NCI-H146 (cell line): ENCODE data around the gene CHPF.

ENCODE experiments used
- DNase-seq: peaks from one replicate; lab custom pipeline; 2025; lab: John Stamatoyannopoulos, UW

The CHPF gene

DNA sequence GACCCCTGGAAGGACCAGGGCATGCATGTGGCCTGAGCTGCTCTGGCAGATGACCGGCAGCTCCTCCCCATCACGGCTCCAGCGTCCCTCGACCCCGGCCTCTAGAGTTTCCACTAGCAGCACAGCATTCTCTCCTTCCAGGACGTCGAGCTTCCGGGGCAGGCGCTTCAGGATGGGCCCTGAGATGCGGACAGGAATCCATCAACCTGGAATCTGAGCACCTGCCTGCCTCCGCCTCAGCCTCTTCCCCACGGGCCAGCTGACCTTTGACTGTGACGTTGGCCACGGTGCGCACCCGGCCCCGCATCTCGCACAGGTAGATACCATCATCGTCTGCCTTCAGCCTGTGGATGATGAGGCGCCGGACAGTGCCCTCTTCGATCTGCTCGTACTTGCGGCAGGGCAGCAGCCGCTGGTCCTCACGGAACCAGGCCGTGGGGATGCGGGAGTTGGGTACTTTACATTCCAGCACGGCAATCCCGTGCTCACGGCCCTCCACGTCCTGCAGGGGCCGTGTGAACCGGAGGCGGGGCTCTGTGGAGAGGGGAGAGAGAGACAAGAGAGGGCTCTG is 24.3 kb upstream of the CHPF start:
- DNase-seq, result no peak

DNA sequence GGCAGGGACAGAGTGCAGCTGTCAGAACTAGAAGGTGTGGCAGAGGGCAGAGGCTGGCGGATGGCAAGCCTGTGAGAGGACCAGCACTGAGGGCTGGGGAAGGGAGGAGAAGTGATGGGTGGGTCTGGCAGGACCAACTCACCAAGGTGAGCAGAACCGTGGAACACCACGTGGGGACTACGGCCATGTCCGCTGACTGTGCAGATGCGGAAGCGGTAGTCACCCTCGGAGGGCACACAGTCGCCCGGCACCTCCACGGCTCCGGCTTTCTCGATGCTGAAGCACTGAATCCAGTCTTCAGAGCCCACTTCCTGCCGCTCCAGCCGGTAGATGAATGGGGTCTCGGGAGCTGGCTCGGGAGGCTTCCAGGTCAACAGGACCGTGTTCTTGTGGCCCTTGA is 23.5 kb upstream of the CHPF start:
- DNase-seq, result no peak

- no peak for DNase-seq
Measured at GRCh38 chr2:219566640-219567039, 23.0 kb upstream of the CHPF start.

DNA sequence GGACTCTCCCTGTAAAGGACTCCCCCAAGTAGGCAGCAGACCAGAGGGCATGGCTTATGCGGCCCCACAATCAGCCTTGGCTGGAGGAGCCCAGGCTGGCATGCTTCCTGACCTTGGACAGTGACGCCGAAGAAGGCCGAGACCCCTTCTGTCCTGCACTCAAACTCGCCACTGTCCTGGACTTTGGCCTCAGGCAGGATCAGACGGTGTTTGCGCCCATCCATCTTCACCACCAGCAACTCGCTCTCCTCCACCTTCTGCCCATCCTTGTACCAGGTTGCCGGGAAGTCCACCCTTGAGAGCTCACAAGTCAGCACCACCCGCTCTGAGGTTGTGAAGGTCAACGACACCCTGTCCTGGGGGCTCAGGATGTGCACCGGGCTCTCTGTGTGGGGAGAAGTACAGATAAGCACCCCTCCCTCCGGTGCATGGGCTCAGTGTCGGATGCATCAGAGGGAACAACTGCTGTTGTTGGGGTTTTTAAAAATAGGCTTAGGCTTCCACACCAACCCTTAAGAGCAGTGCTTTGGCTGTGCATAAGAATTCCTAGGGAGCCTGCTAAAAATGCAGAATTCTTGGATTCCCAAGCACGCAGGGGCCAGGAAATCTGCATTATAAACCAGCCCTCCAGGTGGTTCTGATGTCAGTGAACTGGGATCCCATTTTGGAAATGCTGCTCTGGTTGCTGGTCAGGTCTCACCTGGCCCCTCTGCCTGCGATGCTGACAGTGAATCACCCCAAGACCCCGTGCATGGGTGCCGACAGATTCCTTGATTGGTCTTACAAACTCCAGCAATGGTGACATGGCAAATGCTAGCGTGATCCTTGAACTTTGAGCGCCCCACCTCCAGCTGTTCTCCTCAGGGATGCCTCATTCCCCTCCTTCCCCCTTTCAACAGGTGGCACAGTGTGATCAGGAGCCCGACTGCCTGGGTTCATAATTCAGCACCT is 21.8 kb upstream of the CHPF start:
- DNase-seq, result no peak

DNA sequence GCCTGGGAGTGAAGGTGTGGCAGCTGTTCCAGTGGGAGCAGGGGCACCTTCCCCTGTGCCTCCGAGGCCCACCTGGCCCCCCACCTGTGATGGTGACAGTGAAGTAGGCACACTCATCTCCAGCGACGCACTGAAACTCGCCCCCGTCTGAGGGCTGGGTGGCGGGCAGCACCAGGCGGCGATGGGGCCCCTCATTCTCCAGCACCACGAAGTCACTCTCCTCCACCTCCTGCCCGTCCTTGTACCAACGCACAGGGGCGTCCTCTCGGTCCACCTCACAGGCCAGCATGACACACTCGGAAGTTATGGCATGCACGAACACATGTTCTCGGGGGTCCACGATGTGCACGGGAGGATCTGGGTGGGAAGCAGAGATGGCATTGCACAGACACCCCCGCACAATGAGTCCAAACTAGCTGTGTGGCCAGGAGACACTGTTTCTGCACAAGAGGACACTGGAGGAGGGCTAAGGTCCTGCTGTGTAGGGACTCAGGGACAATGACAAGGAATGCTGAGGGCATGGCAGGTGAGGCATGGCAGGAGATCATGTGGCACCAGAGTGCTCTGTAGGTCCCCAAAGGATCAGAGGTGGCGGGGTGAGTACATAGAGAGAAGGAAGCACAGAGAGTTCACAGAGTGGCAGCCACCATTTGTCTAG is 19.8 kb upstream of the CHPF start:
- DNase-seq, result no peak

DNA sequence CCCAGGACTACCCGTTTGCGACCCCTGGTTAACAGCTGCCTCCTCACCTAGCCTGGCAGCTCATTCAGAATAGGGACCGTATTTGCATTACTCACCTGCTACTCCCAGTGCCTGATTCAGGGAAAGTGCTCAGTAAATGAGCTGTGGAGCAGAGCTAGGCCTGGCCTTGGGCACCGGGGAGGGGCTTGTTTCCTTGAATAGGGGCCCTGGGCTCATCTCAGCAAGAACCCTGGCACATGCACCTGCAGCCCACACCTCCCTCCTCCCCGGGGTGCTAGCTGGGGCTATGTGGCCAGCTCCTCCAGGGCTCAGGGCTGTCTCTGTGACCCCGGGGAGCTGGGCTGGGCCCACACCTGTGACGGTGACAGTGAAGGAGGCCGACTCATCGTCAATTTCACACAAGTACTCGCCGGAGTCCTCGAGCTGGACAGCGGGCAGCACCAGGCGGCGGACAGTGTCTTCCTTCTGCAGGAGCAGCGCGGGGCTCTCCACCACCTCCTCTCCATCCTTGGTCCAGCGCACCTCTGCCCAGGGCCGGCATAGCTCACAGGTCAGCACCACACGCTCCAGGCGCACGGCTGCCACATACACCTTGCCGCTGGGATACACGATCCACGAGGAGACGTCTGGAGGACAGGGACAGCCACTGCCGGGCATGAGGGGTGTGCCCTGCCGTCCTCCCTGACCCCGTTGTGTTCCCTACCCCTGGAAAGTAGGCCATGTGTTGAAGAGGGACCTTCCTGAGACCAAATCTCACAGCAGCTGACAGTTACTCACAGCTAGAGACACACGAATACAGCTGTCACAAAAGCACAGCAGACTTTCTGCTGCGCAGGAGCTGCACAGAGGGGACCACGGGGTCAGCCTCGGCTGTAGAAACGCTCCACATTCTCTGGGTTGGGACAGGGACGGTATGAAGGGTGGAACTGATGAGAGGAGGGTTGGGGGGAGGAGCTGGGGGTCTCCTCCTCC is 18.7 kb upstream of the CHPF start:
- DNase-seq, result no peak

GRCh38 chr2:219561179-219562048 is 17.8 kb upstream of the CHPF start:
- DNase-seq, result no peak

DNA sequence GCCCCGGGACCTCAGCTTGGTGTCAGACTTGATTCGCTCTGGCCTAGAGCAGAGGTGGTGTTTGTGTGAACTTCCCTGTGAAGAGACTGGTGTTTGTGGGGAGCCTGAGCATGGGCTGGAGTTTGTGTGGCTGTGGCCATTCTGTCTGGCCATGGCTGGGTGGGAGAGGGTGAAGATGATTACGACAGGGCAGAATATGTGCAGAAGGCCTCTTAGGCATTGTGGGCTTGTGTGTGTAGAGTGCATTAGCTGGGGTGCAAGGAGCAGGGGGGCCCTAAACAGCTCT is 17.2 kb upstream of the CHPF start:
- DNase-seq, result no peak

- no peak for DNase-seq
Measured at GRCh38 chr2:219560037-219560892, 16.7 kb upstream of the CHPF start.

GRCh38 chr2:219559156-219559915 is 15.7 kb upstream of the CHPF start:
- DNase-seq, result no peak

GRCh38 chr2:219557791-219558785 is 14.5 kb upstream of the CHPF start:
- DNase-seq, result no peak

DNA sequence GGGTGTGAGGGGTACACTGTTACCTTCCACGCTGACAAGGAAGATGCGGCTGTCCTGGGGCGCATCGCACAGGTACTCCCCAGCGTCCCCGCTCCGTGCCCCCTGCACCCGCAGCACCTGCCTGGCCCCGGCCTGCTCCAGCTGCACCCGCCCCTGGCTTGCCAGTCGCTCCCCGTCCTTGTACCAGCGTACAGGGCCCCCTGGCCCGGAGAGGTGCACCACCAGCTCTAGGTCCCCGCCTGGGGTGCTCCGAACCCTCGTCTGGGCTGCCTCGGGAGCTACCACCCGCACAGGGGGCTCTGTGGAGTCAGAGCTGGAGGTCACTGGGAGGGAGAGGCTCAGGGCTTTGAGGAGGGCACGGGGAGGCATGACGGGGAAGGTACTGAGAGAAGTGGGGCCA is 13.7 kb upstream of the CHPF start:
- DNase-seq, result no peak

DNA sequence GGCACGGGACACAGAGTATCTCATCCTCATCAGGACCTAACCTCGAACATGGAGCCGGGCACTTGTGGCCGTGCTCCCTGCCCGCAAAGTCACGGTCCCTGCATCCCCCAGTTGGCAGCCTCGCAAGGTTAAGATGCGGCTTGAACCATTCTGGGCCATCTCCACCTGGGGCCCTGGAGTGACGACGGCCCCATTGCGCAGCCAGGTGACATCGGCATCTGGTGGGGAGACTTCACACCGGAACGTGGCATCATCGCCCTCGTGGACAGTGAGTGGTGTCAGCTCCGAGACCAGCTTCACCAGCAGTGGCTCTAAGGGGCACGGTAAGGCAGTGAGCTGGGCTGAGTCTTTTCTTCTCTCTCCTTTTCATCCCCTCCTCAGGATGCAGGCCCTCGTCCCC is 12.8 kb upstream of the CHPF start:
- no peak for DNase-seq

DNA sequence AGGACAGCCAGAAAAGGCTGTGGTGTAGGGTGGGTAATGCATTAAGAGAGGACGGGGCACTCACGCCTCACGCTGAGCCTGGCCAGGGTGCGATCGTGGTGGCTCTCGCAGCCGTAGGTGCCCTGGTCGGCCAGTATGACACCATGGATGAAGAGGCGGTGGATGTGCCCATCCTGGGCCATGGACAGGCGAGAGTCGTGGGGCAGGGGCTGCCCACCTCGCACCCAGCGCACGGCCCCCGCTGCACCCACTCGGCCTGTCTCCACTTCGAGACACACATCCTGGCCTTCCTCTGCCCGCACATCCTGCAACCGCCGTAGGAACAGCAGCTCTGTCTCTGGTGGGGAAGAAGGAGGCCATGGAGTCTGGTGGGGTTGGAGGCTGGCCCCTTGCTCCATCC is 12.3 kb upstream of the CHPF start:
- DNase-seq, result no peak

DNA sequence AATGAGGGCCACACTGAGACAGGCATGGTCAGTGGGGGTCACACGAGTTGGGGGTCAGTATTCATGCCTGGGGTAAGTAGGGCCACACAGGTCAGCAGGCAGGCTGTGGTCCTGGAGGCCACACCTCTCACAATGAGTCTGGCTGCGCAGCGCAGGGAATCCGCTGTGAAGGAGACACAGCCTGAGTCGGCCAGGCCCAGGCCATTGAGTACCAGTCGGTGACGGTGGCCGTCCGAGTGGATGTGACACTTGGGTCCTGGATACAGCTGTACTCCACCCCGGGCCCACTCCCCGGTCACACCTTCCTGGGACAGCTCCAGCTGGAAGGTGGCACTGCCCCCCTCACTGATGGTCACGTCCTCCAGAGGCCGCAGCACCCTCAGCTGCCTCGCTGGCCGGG is 10.7 kb upstream of the CHPF start:
- DNase-seq, result no peak

- DNase-seq, result no peak
Measured at GRCh38 chr2:219553463-219553963, 9.9 kb upstream of the CHPF start.

DNA sequence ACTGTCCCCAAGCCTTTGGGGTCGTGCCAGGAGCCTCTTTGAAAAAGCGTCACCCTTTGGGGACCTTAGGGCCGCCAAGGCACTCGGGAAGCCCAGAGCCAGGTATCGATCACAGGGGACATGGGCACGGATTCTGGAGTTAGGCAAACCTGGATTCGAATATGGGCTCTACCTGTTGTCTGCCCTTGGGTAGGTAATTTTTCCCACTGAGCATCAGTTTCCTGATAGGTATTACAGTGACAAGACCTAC is 9.5 kb upstream of the CHPF start:
- DNase-seq, result no peak
